SIG-M5 (cell line): Measurements from ENCODE around the gene S100Z.
"Not testable (repeated sequence)": the region's sequence is repeated elsewhere in the genome, so short reads cannot be mapped to it uniquely, and the experiment has no call there.

Experiments used
- DNase-seq: peaks from one replicate; lab custom pipeline; 2025; lab: John Stamatoyannopoulos, UW

S100Z gene

DNA sequence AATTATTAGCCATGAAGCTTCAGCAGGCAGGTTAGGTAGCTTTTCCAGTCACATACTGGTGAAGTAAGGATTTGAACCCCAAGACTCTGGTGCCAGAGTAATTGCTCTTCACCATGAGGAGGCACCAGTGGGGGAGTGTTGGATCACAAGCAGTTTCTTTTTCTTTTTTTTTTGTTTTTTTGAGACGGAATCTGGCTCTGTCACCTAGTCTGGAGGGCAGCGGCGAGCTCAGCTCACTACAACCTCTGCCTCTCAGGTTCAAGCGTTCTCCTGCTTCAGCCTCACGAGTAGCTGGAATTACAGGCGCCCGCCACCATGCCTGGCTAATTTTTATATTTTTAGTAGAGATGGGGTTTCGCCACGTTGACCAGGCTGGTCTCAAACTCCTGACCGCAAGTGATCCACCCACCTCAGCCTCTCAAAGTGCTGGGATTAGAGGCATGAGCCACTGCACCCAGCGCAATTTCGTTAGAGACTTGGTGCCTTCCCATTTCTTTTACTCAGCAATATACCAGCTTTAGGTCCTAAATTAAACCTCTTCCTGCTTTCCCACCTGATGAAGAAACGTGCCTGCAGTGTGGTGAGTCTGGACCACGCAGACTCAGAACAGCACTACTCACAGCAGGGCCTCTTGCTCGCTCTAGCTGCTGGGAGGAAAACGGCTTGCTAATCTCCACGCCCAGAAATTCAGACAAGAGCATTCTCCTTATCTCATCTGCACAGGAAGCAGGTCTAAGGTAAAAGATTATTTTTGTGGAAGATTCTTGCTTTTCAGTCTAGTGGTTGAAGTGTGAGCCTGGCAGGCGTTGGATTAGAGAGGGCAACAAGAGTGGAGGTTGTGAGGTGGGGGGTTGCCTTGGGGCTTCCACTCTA is at the start of gene S100Z:
S100Z (plus strand) TSS at position 596 of the 873 bp plus-strand sequence. CDS start 25,346 bp downstream, outside the sequence.
- no peak for DNase-seq

- DNase-seq = no peak
Observed at GRCh38 chr5:76800579-76800978, 49.2 kb upstream of the S100Z start.

- DNase-seq = no peak
Observed at GRCh38 chr5:76801159-76801802, 48.5 kb upstream of the S100Z start.

DNA sequence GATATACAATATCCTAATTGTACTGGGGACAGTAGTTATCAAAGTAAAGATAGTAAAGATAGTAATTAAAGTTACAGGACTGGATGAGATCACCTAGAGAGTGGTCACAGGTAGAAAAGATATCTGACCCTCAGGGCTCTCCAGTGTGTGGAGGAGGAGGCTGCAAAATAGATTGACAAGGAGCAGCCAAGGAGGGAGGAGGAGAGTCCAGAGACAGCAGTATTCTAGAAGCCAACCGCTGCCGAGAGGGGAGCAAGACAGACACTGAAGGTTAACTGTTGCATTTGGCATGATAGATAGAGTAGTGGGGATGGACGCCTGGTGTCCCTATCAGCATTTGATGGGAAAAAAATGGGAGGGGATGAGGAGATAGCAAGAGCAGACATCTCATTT is 48.0 kb upstream of the S100Z start:
- DNase-seq = no peak

- no peak for DNase-seq
Observed at GRCh38 chr5:76804266-76804665, 45.5 kb upstream of the S100Z start.

- no peak for DNase-seq
Observed at GRCh38 chr5:76805821-76806505, 43.9 kb upstream of the S100Z start.

- no peak for DNase-seq
Observed at GRCh38 chr5:76807296-76807695, 42.5 kb upstream of the S100Z start.

- DNase-seq = no peak
Observed at GRCh38 chr5:76808141-76808691, 41.6 kb upstream of the S100Z start.

DNA sequence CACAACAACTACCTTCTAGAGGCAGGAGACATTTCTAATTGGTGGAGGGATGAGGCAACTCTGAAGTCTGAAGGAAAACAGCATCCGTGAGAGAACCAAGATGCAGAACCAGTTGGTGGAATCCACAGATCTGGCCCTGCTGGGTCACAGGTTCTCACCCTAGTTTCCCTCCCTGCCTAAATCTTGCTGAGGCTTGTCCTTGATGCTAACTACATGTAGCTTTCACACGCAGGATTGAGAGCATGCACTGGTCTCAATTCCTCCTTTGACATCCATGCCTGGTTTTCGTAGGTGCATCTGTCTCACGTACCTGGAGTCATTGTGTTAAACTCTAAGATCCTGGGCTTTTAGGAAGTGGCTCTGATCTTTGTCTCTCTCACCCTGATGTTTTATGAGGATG is 40.7 kb upstream of the S100Z start:
- no peak for DNase-seq

GRCh38 chr5:76810236-76810635 is 39.6 kb upstream of the S100Z start:
- DNase-seq = no peak

- DNase-seq = no peak
Observed at GRCh38 chr5:76811214-76811613, 38.6 kb upstream of the S100Z start.

- not testable (repeated sequence) for DNase-seq
Observed at GRCh38 chr5:76812209-76812608, 37.6 kb upstream of the S100Z start.

DNA sequence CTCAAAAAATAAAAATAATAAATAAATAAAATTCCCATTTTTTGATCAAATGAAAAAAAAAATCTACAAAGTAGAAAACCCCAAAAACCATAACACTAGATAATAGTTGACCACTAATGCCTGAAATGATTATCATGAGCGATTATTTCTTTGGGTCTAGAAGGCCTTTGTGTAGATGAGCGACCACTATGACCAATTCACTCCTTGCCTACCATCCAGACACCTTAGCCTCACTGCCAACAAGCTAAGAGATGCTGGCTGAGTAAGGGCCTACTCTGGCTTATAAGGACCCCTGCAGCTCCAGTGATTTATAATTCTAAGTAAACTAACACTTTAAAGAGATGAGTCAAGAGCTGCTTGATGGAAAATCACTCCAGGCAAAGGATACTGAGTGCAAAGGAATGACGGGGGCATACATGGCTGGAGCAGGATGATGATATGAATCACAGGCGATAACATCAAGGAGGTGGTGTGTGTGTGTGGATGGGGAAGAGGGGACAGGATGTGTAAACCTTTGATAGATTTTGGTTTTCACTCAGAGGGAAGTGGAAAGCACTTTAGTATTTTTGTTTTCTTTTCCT is 35.7 kb upstream of the S100Z start:
- DNase-seq = no peak

DNA sequence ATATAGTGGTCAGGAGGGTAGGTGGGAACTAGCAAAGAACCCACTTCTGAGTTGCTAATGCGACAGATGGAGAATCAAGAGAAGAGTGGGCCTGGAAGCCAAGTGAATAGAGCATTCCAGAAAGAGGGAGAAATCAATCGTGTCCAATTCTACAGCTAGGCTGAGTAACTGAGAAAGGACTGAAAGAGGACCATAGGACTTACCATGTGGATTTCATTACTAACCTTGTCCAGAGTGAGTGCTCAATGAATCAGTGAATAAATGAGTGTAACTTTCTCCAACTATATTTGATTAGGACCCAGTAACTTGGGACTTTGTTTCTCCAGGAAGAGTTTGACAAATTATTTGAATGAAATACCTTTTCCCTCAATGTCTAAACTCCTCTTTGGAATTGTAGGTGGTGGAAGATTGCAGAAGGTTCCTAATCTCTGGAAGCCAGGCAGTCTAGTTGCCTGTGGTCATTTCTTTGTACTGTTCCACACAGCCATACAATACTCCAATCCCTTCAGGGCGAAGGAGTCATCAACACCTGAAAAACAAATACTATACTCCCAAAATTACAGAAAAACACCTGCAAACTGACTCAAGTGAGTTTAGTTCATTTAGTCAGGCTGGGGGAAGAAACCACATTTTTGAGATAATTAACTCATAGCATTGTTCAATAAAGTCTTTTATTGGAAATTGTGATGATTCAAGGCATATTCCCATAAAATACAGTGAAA is 33.5 kb upstream of the S100Z start:
- no peak for DNase-seq

GRCh38 chr5:76818844-76819831 is 30.7 kb upstream of the S100Z start, which contains the start of gene F2RL1:
Gene F2RL1 (plus strand): TSS chr5:76819030. CDS start chr5:76819183, 153 bp downstream.
- DNase-seq = no peak

GRCh38 chr5:76819851-76820525 is 29.8 kb upstream of the S100Z start:
- DNase-seq = no peak

DNA sequence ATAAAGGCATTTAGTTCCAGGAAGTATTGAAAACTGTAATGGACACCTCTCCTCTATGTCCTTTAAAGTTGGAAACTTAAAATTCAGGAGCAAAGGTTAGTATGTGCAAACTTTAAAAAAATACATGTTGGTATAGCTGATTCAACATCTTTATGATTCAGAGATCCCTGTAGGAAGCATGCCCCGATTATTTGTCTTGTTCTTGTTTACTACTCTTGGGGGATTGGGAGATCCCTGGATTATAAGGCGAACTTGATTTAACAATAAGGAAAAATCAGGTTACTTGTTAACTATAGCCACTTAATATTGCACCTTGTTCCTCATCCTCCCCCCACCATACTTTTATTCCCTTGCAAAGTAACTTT is 29.3 kb upstream of the S100Z start:
- no peak for DNase-seq

DNA sequence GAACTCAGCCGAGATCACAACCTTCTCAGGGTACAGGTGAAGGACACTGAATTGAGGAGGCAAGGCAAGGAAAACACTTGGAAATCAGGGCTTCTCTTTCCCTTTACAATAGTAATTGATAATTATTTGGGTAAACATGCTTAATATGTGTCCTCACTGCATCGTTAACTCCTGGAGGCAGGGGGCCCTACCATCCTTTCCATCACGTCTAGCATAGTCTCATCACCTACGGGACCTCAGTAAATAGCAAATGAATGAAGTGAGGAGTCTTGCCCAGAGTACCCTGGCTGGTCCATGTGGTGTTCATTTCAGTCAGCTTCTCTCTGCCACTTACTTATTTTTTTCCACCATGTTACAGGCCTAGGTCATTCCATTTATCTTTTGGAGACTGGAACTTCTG is 28.7 kb upstream of the S100Z start:
- DNase-seq = no peak

GRCh38 chr5:76822105-76822731 is 27.6 kb upstream of the S100Z start:
- DNase-seq = not testable (repeated sequence)
